HG03108 (cell line): ENCODE measurements around the gene PTCH1.

Experiments
- ATAC-seq: cut with Tn5 transposase; IDR thresholded peaks from one replicate; pipeline ENCODE4 v1.9.1; 2021; ENCODE audit warnings: moderate library complexity; ENCODE audit not compliant: unreplicated experiment

Gene PTCH1

GRCh38 chr9:95409650-95410426, 106.9 kb downstream of the PTCH1 start:
- ATAC-seq = no peak

DNA sequence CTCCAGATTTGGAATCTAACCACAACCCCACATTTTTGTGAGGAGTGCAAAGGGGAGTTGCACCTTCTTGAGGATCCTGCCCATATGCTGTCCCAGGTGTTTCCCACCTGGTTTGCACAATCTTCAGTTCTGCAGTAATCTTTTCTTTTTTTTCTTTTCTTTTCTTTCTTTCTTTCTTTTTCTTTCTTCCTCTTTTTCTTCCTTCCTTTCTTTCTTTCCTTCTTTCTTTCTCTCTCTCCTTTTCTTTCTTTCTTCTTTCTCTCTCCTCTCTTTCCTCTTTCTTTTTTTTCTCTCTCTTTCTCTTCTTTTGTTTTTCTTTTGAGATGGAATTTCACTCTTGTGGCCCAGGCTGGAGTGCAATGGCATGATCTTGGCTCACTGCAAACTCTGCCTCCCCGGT, 109.2 kb downstream of the PTCH1 start:
- ATAC-seq = no peak

DNA sequence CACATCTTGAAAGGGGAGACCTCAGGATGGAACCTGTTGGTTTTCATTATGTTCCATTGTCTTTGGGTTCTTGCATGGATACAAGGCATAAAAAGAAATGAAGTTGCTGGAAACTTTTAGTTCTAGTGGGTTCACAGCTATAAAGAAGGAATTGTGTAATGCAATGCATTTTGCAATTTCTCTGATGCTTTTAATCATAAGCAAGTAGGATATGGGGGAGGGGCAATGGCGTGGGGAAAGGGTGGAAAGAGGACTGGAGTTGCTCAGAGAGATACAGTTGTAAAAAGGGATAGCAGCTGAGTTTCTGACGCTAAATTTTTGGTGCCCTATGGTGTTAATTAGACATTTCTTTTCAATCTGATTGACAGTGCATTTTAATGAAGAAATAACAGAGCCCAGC, 110.7 kb downstream of the PTCH1 start:
- no peak for ATAC-seq

- no peak for ATAC-seq
Observed at GRCh38 chr9:95399261-95399660, 117.5 kb downstream of the PTCH1 start.
